ENCODE data around the gene ZNF208. TPM values are rescaled to one million over a fixed set of nuclear protein-coding genes. Genes with fewer than 3 reads are reported as not detected.
"Not testable (repeated sequence)": the region's sequence is repeated elsewhere in the genome, so short reads cannot be mapped to it uniquely, and the experiment has no call there.

ZNF208 gene
- total RNA-seq = not detected in 2 replicates
- long read RNA-seq = 0 reads

DNA sequence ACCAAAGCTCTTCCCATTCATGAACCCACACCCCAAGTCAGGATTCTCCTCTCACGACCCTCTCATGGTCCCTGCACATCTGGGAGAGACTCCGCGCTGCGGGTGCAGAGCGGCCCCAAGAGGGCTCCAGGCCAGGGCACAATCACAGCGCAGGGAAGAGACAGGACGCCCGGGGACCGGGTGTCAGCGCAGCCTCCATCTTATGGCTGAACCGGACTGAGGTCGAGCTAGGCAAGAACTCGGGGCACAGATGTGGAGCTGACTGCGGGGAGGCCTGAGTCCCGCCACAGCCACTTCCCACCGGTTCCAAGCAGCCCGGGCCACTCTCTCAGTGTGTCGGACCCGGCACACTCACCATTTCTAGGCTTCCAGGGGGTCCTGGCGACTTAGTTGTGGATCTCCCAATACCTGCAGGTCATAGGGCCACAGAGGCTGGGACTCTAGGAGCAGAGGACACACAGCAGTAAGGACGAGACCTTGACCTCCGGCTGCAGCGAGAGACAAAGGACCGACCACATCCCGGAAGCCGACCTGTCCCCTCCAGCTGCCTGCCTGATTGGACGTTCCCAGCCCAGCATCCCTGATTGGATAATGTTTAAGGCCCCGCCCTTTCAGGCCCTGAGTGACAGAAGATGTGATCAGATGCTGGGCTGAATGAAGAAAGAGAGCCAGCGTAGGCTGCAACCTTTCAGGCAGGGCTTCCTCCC is at the start of gene ZNF208:
Gene ZNF208 (minus strand): TSS at position 507 of the 707 bp plus-strand sequence. CDS start 149 bp downstream, at position 358.
- not testable (repeated sequence) for H3K27ac Mint-ChIP-seq; H3K36me3 Mint-ChIP-seq (ENCODE audit: insufficient read depth); H3K27me3 Mint-ChIP-seq; H3K4me1 Mint-ChIP-seq (ENCODE audit: low read depth); H3K4me3 Mint-ChIP-seq (ENCODE audit: low read depth); DNase-seq (ENCODE audit: low spot score, unreplicated experiment)
- H3K9me3 Mint-ChIP-seq (ENCODE audit: low read depth) = peaks cover 22% of the 10 kb centered on the region

GRCh38 chr19:22052644-22053013 is 41.9 kb upstream of the ZNF208 start:
- no peak overlapping the region for H3K27ac Mint-ChIP-seq
- TF ChIP-seq, protein P1, sequence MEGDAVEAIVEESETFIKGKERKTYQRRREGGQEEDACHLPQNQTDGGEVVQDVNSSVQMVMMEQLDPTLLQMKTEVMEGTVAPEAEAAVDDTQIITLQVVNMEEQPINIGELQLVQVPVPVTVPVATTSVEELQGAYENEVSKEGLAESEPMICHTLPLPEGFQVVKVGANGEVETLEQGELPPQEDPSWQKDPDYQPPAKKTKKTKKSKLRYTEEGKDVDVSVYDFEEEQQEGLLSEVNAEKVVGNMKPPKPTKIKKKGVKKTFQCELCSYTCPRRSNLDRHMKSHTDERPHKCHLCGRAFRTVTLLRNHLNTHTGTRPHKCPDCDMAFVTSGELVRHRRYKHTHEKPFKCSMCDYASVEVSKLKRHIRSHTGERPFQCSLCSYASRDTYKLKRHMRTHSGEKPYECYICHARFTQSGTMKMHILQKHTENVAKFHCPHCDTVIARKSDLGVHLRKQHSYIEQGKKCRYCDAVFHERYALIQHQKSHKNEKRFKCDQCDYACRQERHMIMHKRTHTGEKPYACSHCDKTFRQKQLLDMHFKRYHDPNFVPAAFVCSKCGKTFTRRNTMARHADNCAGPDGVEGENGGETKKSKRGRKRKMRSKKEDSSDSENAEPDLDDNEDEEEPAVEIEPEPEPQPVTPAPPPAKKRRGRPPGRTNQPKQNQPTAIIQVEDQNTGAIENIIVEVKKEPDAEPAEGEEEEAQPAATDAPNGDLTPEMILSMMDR (IDR thresholded peaks at IDR 0.05; ENCODE audit: unreplicated experiment) = no peak
- H3K9me3 Mint-ChIP-seq (ENCODE audit: low read depth) = peaks cover 20% of the 10 kb centered on the region
- H3K36me3 Mint-ChIP-seq (ENCODE audit: insufficient read depth) = peaks cover 3% of the 10 kb centered on the region
- H3K4me3 Mint-ChIP-seq (ENCODE audit: low read depth) = no peak overlapping the region
- H3K27me3 Mint-ChIP-seq = no peaks in the 10 kb centered on the region
- H3K4me1 Mint-ChIP-seq (ENCODE audit: low read depth) = no peaks in the 10 kb centered on the region
- no peak for DNase-seq (ENCODE audit: low spot score, unreplicated experiment)

- H3K36me3 Mint-ChIP-seq (ENCODE audit: insufficient read depth); H3K4me1 Mint-ChIP-seq (ENCODE audit: low read depth); H3K27me3 Mint-ChIP-seq; H3K4me3 Mint-ChIP-seq (ENCODE audit: low read depth); DNase-seq (ENCODE audit: low spot score, unreplicated experiment); H3K27ac Mint-ChIP-seq: not testable (repeated sequence)
- peaks cover 55% of the 10 kb centered on the region for H3K9me3 Mint-ChIP-seq (ENCODE audit: low read depth)
Observed at GRCh38 chr19:22041151-22041550, 30.4 kb upstream of the ZNF208 start.

DNA sequence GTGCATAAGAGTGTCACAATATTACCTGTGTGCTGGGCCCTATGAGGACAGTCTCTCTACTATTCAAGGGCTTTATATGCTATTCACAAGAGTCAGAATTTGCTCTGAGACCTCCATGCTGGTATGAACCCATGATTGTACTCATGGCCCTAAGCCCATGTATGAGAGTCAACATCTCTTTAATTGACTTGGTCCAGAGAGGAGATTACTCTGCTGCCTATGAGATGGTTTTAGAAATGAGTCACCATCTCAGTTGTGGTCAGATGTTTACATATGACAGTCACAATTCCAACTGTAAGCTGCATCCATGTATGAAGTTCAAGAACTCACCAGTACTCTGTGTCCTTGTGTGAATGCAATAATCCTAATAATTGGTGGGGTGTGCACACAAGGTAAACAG is 19.9 kb upstream of the ZNF208 start:
- Mint-ChIP-seq H3K9me3 (ENCODE audit: low read depth) (peaks cover 64% of the 10 kb centered on the region), H3K27me3 (no peaks in the 10 kb centered on the region), H3K4me3 (ENCODE audit: low read depth) (no peak overlapping the region), H3K4me1 (ENCODE audit: low read depth) (no peaks in the 10 kb centered on the region), H3K36me3 (ENCODE audit: insufficient read depth) (peaks cover 2% of the 10 kb centered on the region), H3K27ac (no peak overlapping the region)
- no peak for DNase-seq (ENCODE audit: low spot score, unreplicated experiment)
- TF ChIP-seq, protein P1 (IDR thresholded peaks at IDR 0.05; ENCODE audit: unreplicated experiment) = no peak

- H3K4me3 Mint-ChIP-seq (ENCODE audit: low read depth) = no peak overlapping the region
- peaks cover 2% of the 10 kb centered on the region for H3K36me3 Mint-ChIP-seq (ENCODE audit: insufficient read depth)
Observed at GRCh38 chr19:22026687-22027086, 15.9 kb upstream of the ZNF208 start.

DNA sequence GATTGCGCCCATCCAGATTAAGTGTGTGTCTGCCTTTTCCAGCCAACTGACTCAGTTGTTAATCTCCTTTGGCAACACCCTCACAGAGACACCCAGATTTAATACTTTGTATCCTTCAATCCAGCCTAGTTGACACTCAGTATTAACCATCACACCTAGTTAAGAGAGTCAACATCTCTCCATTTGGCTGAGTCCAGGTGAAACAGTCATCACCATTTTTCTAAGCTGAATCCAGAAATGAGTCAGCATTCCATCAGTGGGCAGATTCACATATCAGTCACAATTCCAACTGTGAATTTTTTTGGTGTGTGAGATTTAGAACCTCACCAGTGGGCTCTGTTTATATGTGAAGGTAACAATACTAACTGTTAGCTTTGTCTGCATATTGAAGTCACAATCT is 14.8 kb upstream of the ZNF208 start:
- DNase-seq (ENCODE audit: low spot score, unreplicated experiment); H3K4me3 Mint-ChIP-seq (ENCODE audit: low read depth); H3K4me1 Mint-ChIP-seq (ENCODE audit: low read depth); H3K36me3 Mint-ChIP-seq (ENCODE audit: insufficient read depth); H3K27ac Mint-ChIP-seq; H3K27me3 Mint-ChIP-seq: not testable (repeated sequence)
- H3K9me3 Mint-ChIP-seq (ENCODE audit: low read depth) = peaks cover 56% of the 10 kb centered on the region

More at GRCh38 chr19:22026687-22027086, 15.9 kb upstream of the ZNF208 start:
- no peaks in the 10 kb centered on the region for H3K27me3 Mint-ChIP-seq
- H3K9me3 Mint-ChIP-seq (ENCODE audit: low read depth) = peaks cover 53% of the 10 kb centered on the region
- DNase-seq (ENCODE audit: low spot score, unreplicated experiment) = no peak
- TF ChIP-seq, protein P1 (IDR thresholded peaks at IDR 0.05; ENCODE audit: unreplicated experiment) = no peak
- H3K27ac Mint-ChIP-seq = no peak overlapping the region
- H3K4me1 Mint-ChIP-seq (ENCODE audit: low read depth) = no peaks in the 10 kb centered on the region

DNA sequence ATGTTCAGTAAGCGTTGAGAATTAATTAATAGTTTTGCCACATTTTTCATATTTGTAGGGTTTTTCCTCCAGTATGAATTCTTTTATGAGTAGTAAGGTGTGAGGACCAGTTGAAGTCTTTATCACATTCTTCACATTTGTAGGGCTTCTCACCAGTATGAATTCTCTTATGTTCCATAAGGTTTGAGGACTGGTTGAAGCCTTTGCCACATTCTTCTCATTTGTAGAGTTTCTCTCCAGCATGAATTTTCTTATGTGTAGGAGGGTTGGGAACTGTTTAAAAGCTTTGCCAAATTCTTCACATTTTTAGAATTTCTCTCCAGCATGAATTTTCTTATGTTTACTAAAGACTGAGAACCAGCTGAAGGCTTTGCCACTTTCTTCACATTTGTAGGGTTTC is 40.3 kb downstream of the ZNF208 start:
- DNase-seq (ENCODE audit: low spot score, unreplicated experiment) = no peak
- H3K36me3 Mint-ChIP-seq (ENCODE audit: insufficient read depth) = no peaks in the 10 kb centered on the region
- H3K4me1 Mint-ChIP-seq (ENCODE audit: low read depth) = no peaks in the 10 kb centered on the region
- no peak overlapping the region for H3K27ac Mint-ChIP-seq
- TF ChIP-seq, protein P1 (IDR thresholded peaks at IDR 0.05; ENCODE audit: unreplicated experiment) = no peak
- no peaks in the 10 kb centered on the region for H3K27me3 Mint-ChIP-seq
- no peak overlapping the region for H3K4me3 Mint-ChIP-seq (ENCODE audit: low read depth)
- H3K9me3 Mint-ChIP-seq (ENCODE audit: low read depth) = peaks cover 63% of the 10 kb centered on the region

All from progenitor cell of endocrine pancreas (in vitro differentiated cells).